Body of pancreas (tissue), 4 donors: ENCODE data around the gene PGLYRP1.

Experiments
- CTCF ChIP-seq, 7 experiments: fragments of 450-650 bp in 4 of 7; fragments of 200-600 bp in 3 of 7; sonication (generic) in 3 of 7; IDR thresholded peaks; one replicate each; pipeline ENCODE4 v1.5.1; 2016 to 2019; ENCODE audit warnings: antibody characterized with exemption in 7 of 7
- POLR2A ChIP-seq, 3 donors: fragments of 450-650 bp; IDR thresholded peaks; one replicate each; pipeline ENCODE4 v1.6.1; 2016; ENCODE audit warnings: antibody characterized with exemption in 3 of 3, mild to moderate bottlenecking in 2 of 3

- TF ChIP-seq POLR2A (IDR thresholded peaks at IDR 0.05) (no peak), CTCF (IDR thresholded peaks at IDR 0.05) (no peak)
Measured at GRCh38 chr19:46036744-46037128, 13.9 kb upstream of the PGLYRP1 start.
